ENCODE results near the gene ZFAND5.

GRCh38 chr9:72351538-72352453, 13.2 kb downstream of the ZFAND5 start:
- TF ChIP-seq CTCF (IDR thresholded peaks at IDR 0.05 in 4 of 5, conservative IDR thresholded peaks at IDR 0.05 in 1 of 5) (no peak), POLR2A (IDR thresholded peaks at IDR 0.05) (peak; percentile 4 to 16)

All from gastrocnemius medialis (tissue), 4 donors.